GM19397 (cell line): ENCODE results near the gene PARK7.
"Not testable (repeated sequence)": the region's sequence is repeated elsewhere in the genome, so short reads cannot be mapped to it uniquely, and the experiment has no call there.

Experiments
- ATAC-seq: cut with Tn5 transposase; IDR thresholded peaks from one replicate; pipeline ENCODE4 v1.9.1; 2021; ENCODE audit warnings: mild to moderate bottlenecking, moderate library complexity; ENCODE audit not compliant: unreplicated experiment

The PARK7 gene

DNA sequence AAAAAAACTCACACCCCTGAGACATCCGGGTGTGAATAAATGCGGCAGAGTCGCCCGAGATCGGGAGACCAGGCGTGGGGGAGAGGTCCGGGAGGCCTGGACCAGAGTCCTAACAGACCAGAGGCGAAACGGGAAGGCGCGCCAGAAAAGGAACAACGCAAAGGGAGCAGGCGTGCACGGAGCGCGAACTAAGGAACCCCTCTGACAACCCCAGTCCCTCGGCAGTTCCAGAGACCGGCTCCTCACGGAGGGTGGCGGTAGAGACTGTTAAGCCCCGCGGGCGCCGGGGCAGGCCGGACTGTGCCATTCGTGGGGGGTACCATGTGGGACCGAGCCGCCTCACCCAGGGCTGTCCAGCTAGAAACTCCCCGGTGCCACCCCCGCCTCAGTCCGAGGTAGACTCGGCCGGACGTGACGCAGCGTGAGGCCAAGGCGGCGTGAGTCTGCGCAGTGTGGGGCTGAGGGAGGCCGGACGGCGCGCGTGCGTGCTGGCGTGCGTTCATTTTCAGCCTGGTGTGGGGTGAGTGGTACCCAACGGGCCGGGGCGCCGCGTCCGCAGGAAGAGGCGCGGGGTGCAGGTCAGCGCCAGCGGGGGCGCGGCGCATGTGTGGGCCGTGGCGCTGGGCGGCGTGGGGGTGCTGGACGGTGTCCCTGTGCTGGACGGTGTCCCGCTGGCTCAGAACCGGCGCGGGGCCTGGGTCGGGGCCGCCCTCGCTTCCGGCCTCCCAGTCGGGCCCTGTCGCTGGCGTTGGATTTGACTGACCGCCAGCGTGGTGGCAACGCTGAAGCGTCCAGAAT is at the start of gene PARK7:
TSS of gene PARK7 (plus strand) at position 496 of the 798 bp plus-strand sequence. CDS start 1,075 bp downstream, outside the sequence.
- ATAC-seq = peak; percentile 93

DNA sequence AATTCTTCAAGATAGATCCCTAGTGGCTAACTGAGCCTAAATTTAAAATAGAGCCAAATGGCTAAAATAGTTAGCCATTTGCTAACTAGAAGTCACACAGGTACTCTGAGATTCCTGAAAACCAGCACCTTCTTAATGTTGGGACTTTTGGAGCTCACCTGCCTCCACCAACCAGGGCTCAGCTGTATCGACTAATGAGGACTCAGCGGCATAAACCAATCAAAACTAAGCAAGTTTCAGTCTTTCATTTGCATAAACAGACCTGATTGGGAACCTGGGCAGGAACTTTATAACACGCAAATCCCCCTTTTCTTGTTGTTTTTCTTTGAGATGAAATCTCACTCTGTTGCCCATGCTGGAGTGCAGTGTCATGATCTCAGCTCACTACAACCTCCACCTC is 49.4 kb upstream of the PARK7 start:
- ATAC-seq = no peak

DNA sequence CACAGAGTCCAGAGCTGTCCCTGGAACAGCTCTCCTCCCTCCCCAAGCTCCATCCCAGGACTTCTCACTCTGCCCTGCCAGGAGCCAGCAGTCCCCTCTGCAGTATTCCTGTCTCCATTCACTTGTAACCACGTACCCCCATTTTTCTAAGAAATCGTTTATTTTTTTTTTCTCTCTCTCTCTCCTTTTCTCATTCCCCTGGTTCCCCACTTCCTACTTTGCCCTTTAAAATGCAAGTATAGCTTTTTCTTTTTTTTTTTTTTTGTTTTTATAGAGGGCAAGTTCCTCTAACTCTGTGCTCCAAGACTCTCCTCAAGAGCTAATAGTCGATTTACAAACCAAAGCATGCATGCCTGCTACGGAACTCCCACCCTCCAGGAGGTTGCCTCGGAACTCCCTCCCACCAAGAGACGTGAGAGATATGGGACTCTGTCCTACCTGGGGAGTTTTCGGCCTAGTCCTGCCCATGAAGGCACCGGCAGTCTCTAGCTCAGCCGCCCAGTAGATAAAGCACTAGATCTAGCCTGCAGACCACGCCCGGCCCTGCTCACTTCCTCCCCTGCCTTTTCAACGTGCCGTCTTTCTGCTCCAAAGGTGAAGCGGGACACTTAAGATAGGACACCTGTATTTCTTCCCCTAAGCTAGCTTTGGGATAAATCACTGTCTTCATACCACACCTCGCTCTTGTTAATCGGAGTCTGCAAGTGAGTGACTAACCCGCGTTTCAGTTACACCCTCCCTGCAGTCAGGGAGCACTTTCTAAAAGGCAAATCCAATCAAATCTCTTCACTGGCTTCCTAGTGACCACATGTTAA is 48.6 kb upstream of the PARK7 start:
- ATAC-seq = no peak

DNA sequence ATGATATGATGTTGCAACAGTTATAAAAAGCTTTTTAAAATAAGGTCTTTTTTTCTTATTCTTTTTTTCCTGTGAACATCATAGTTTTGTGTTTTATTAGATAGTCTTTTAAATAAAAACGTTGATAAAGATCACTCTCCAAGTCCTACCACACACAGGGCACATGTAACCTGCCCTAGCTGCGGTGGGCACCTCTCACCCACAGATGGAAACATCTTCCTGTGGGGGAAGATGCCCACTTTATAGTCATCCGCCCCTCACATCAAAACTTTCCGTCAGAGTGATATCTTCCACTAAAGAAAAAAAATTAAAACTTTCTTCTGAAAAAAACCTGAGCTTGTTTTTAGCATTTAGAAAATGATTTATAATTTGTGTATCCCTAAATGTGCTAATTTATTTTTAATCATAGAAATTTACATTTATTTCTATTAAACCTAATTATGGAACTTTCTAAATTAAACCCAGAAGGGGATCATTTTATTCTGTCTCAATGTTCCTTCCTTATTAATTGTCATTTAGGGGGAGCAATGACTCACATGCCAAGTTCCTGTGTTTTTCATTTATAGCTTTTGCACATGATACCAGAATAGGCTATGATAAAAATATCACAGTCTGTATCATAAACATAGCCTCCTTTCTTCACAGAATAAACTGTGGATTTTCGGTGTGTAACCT is 45.5 kb upstream of the PARK7 start:
- no peak for ATAC-seq

DNA sequence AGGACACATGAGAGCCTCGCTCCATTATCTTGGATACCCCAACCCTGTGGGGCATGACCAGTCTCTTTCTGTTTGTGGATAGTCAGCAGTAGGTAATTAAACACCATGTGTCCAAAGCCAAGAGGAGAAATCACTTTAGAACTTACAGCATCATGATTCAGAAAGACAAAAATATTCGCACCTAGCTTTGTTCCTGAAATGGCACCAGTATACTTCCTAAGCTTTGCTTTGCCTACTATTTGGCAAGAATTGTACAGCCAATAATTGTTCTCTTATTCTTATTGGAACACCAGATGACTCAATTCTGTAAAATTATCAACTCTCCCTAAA is 45.0 kb upstream of the PARK7 start:
- ATAC-seq = no peak

DNA sequence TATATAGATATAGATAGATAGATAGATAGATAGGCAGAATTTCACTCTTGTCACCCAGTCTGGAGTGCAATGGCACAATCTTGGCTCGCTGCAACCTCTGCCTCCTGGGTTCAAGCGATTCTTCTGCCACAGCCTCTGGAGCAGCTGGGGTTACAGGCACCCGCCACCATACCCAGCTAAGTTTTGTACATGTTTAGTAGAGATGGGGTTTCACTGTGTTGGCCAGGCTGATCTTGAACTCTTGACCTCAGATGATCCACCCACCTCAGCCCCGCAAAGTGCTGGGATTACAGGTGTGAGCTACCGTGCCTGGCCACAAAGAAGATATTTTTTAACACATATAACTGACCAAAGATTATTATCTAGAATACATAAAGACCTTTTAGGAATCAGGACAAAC is 43.5 kb upstream of the PARK7 start:
- ATAC-seq = not testable (repeated sequence)

DNA sequence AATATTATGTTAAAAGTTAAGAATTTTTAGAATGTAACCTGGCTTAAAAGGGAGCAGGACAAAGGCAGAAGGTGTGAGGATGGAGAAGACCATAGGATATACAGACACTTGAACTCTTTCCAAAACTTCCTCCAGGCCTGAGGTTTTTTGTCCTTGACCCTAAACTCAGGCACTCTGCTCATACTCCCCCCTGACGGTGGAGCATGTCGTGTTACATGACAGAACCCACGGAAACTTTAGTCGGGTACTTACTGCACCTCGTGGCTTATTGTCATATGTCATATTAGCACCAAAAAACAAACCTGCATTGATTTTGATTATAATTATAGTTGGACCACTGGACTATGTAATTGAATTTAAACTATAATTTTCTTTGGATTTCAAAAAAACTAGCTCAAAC is 41.6 kb upstream of the PARK7 start:
- ATAC-seq = no peak

DNA sequence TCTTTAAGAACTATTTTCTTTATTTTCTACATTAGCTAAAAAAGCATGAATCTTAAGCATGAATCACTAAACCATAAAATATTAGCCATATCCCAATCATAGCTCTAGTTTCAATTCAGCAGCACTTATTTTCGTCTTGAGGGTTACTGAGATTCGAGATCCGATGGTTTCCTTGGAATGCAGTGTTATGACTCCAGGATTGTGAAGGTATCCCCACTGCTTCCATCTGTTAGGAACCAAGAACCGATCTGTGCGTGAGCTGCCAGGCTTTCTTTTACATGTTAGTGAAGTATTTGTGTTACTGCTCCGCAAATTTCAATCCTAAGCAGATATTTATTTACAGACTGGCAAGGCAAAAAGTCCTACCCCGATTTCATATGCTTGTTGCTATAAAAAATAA is 39.7 kb upstream of the PARK7 start:
- no peak for ATAC-seq

DNA sequence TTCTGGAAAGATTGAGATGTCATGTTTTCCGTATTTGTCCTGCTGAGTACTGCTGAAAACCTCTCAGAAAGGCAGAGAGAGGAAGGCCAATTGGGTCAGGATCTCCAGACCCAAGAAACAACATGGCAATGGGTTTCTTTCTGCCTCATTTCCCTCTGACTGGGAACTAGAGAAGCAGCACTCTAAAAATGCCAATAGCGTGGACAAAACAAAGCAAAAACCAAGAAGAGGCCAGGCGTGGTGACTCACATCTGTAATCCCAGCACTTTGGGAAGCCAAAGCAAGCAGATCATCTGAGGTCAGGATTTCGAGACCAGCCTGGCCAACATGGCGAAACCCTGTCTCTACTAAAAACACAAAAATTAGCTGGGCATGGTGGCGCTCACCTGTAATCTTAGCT is 39.2 kb upstream of the PARK7 start:
- no peak for ATAC-seq

DNA sequence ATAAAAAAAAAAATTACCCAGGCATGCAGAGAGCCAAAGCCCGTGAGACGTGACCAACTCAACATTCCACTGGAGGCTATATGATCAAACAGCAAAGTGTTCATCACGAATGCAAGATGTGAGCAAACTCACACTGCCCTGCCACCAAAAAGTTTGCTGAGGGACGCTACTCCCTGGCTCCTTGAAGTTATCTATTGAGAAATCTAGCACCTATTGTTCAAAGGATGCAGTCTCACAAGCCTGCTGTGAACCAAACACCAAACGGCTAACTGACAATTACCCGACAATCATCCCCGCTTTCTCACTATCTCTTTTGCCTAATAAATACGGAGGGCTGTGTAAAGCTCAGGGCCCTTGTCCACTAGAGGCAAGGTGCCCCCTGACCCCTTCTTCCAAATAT is 34.5 kb upstream of the PARK7 start:
- not testable (repeated sequence) for ATAC-seq

DNA sequence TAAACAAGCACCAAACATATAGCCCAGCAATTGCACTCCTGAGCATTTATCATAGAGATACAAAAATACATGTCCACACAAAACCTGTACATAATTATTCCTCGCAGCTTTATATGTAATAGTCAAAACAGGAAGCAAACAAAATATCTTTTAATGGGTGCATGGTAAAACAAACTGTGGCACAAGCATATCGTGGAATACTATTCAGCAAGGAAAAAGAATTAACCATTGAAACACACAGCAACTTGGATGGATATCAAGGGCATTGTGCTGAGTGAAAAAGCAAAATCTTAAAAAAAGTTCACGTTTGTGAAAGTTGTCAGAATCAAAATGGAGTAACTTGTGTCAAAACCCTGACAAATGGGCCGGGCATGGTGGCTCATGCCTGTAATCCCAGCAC is 33.3 kb upstream of the PARK7 start:
- ATAC-seq = no peak

DNA sequence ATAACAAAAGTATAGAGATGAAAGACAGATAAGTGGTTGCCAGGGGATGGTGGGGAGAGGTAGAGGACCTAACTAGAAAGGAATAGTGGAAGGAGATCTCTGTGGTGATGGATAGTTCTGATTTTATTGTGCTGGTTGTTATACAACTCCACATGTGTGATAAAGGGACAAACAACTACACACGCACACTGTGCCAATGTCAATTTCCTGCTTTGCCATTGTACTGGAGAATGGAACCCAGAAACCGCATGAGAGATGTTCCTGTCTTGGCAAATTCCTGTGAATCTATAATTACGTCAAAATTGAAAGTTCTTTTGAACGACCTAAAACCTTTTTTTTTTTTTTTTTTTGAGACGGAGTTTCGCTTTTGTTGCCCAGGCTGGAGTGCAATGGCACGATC is 31.9 kb upstream of the PARK7 start:
- no peak for ATAC-seq

DNA sequence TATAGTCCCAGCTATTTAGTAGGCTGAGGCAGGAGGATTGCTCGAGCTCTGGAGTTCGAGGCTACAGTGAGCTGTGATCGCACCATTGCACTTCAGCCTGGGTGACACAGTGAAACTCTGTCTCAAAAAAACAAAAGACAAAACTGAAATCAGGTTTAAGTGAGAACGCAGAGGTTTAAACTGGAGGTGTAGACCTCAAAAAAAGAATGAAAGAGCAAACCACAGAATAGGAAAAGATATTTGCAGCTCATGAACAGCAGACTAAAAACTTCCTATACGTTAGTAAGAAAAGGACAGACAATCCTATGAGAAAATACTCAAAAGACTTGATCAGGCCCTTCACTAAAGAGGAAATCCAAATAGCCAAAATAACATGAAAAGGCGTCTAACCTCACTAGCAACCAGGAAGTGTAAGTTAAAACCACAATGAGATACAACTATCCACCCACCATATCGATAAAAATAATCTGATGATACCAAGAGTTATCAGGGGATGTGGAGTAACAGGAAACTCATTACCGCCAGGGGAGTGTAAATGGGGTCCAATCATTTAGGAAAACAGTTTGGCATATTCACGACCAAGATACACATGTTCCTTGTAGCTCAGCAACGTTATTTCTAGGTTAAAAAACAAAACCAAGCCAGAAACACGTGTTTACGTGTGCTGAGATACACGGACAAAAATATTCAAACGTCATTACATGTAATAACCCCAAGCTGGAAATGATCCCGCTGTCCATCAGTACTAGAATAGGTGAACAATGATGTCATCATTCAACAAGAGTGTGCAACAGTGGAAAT is 30.7 kb upstream of the PARK7 start:
- ATAC-seq = no peak

DNA sequence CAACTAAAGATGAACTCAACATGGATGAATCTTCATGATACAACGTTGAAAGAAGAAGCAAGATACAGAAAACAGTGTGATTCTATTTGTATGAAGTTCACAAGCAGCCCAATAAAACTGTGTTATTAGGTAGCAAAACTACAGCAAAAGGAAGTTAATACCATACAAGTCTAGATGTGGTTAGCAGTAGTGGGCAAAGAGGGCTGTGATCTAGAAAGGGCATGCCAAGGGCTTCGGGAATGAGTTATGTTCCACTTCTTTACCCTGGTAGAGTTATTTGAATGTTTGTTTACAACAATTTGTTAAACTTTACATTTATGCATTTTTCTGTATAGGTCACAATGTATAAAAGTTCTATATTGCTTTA is 30.1 kb upstream of the PARK7 start:
- no peak for ATAC-seq

DNA sequence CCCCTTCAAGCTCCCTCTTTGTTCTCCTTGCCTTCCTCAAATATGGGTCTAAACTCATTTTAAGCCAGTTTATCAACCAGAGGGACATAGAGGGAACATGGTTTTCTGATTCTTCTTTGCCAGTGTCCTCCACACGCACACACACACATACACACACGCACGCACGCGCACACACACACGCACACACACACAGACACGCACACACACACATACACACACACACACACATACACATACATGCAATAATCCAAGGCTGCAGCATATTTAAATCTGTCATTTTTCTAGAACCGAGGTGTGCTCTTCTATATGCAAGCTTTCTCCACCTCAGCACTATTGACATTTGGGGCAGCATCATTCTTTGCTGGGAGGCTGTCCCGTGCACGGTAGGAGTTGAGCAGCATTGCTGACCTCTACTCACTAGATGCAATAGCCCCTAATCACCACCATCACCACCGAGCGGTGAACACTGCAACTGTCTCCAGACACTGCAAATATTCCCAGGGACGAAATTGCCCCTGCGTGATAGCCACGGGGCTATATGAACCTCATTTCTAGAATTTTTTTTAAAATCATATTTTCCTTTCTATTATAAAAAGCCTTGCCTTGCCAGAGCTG is 28.9 kb upstream of the PARK7 start:
- ATAC-seq = no peak

DNA sequence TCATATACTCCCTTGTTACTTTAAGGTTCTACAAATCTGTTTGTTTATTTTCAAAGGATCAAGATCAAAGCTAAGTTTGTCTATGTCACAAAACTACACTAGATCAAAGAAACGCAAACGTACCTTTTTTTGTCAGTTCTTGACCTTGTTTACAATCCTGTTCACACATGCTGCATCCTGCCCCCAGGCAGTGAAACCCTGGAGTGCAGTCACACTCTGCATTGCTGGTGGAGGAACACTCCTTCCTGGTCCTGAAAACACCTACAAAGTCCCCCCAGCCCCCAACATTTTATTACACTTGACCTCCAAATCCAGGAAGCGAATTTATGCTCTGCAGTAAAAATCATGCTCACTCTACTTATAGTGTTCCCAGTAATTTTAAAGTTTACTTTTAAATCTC is 23.4 kb upstream of the PARK7 start:
- ATAC-seq = no peak

DNA sequence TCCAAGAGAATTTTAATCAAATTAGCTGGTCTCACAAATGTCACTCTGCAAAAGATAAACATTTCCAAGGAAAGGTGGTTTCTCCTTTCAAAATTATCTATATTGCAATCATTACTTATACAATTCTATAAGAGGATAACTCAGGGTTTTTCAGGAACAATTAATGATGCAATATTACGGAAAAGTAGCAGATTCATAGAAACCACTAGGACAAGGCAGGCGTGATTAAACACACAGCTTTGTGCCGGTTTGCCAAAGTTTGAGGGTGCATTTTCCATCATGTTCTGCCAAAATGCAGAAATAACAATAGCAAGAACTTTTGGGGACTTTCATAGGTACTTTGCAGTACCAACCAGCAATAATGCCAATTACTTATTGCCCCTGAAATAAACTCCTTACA is 21.5 kb upstream of the PARK7 start:
- no peak for ATAC-seq

DNA sequence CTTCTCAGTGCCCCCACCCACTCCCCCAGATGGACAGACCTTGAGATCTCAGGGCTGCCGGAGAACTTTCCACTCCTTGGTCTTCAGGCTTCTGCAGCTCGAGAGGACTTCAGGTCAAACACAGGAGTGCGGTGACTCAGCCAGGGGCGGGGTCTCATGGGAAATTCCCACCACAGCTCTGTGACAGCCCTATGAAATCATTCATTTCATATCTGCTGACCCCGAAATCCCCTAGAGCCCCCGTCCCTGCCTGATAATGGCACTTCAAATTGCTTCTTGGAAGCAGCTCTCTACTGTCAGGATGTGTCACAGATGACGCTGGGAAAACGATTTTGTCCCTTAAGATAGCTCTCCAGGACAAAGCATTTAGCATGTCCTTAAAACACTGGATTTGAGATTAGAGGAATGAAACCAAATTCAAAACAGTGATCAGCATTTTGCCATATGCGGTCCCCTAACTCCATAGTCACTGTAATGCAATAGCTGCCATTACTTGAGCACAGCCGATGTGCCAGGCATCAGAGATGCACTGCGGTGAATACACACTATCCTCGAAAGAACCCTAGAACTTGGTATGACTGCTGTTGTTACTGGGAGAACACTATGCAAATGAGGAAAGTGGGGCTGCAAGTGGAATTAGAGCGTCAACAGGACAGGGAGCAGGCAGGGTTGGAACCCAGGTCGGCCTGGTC is 20.6 kb upstream of the PARK7 start, which contains the start of gene TNFRSF9:
TSS of gene TNFRSF9 (minus strand) at position 95 of the 692 bp plus-strand sequence. CDS start 845 bp downstream, outside the sequence.
- ATAC-seq = no peak

DNA sequence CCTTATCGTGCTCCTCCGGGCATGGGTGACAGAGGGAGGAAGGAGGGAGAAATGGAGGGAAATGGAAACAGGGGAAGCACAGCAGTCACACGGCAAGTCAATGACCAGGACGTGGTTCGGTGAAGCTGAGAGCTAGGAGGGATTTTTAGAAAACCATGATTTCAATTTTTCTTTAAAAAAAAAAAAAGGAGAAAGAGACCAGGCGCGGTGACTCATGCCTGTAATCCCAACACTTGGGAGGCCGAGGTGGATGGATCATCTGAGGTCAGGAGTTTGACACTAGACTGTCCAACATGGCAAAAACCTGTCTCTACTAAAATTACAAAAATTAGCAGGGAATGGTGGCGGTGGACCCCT is 20.1 kb upstream of the PARK7 start:
- no peak for ATAC-seq
